Osteocyte (in vitro differentiated cells): ENCODE results near the gene GLRA1. TPM values are rescaled to one million over a fixed set of nuclear protein-coding genes. Genes with fewer than 3 reads are reported as not detected.
"Not testable (repeated sequence)": the region's sequence is repeated elsewhere in the genome, so short reads cannot be mapped to it uniquely, and the experiment has no call there.

Experiments used
- DNase-seq: peaks from one replicate; pipeline ENCODE4 v3.0.0; 2021; ENCODE audit warnings: mixed read lengths; ENCODE audit not compliant: unreplicated experiment; ENCODE audit errors: extremely low spot score
- H3K27ac Mint-ChIP-seq: one replicate; pipeline ENCODE4 v1.8.0; 2021; ENCODE audit warnings: mild to moderate bottlenecking, mixed read lengths; ENCODE audit not compliant: unreplicated experiment
- H3K27me3 Mint-ChIP-seq: one replicate; pipeline ENCODE4 v1.8.0; 2021; ENCODE audit warnings: mixed read lengths; ENCODE audit not compliant: unreplicated experiment
- H3K36me3 Mint-ChIP-seq: one replicate; pipeline ENCODE4 v1.8.0; 2021; ENCODE audit warnings: mixed read lengths; ENCODE audit not compliant: unreplicated experiment
- H3K4me1 Mint-ChIP-seq: one replicate; pipeline ENCODE4 v1.8.0; 2021; ENCODE audit warnings: mixed read lengths; ENCODE audit not compliant: unreplicated experiment
- H3K4me3 Mint-ChIP-seq: one replicate; pipeline ENCODE4 v1.8.0; 2021; ENCODE audit warnings: mild to moderate bottlenecking, moderate library complexity, mixed read lengths; ENCODE audit not compliant: unreplicated experiment
- H3K9me3 Mint-ChIP-seq: one replicate; pipeline ENCODE4 v1.8.0; 2021; ENCODE audit warnings: mixed read lengths; ENCODE audit not compliant: unreplicated experiment
- total RNA-seq: library from RNA; stranded (reverse); gene quantifications from 2 replicates; pipeline ENCODE4 v1.2.1, GENCODE V29; 2021
- TF ChIP-seq, protein P1 (sequence below): fragments of 200-600 bp; sonication (generic); IDR thresholded peaks from 2 replicates; pipeline ENCODE4 v1.5.0; 2021; ENCODE audit warnings: antibody characterized with exemption, mild to moderate bottlenecking, moderate library complexity

Gene GLRA1
- total RNA-seq, 1 donor from 2014 or later = not detected

DNA sequence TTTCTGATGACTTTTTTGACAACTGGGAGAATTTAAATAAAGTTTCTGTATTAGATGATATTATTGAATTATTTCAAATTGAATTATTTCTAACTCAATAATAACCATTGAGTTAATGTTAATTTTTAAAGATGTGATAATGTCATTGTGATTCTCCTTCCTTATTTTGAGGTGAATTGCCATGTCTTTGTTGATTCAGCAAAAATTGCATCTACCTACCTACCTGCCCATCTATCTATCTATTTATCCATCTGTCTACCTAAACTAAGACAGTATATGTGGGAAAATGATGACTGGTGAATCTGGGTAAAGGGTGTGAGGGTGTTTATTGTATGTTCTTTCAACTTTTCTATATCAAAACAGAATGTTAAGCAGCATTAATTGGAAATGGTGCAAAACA, 77.9 kb downstream of the GLRA1 start:
- H3K27ac Mint-ChIP-seq = no peak overlapping the region
- TF ChIP-seq, protein P1, sequence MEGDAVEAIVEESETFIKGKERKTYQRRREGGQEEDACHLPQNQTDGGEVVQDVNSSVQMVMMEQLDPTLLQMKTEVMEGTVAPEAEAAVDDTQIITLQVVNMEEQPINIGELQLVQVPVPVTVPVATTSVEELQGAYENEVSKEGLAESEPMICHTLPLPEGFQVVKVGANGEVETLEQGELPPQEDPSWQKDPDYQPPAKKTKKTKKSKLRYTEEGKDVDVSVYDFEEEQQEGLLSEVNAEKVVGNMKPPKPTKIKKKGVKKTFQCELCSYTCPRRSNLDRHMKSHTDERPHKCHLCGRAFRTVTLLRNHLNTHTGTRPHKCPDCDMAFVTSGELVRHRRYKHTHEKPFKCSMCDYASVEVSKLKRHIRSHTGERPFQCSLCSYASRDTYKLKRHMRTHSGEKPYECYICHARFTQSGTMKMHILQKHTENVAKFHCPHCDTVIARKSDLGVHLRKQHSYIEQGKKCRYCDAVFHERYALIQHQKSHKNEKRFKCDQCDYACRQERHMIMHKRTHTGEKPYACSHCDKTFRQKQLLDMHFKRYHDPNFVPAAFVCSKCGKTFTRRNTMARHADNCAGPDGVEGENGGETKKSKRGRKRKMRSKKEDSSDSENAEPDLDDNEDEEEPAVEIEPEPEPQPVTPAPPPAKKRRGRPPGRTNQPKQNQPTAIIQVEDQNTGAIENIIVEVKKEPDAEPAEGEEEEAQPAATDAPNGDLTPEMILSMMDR = no peak
- H3K4me3 Mint-ChIP-seq = no peak overlapping the region
- no peak for DNase-seq
- no peaks in the 10 kb centered on the region for H3K4me1 Mint-ChIP-seq
- H3K27me3 Mint-ChIP-seq = no peaks in the 10 kb centered on the region
- H3K9me3 Mint-ChIP-seq = no peaks in the 10 kb centered on the region
- H3K36me3 Mint-ChIP-seq = no peaks in the 10 kb centered on the region

DNA sequence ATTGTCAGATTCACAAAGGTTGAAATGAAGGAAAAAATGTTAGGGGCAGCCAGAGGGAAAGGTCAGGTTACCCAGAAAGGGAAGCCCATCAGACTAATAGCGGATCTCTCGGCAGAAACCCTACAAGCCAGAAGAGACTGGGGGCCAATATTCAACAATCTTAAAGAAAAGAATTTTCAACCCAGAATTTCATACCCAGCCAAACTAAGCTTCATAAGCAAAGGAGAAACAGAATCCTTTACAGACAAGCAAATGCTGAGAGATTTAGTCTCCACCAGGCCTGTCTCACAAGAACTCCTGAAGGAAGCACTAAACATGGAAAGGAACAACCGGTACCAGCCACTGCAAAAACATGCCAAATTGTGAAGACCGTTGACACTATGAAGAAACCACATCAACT, 91.8 kb downstream of the GLRA1 start:
- not testable (repeated sequence) for H3K36me3 Mint-ChIP-seq, DNase-seq, H3K27ac Mint-ChIP-seq, H3K27me3 Mint-ChIP-seq, H3K4me3 Mint-ChIP-seq, H3K4me1 Mint-ChIP-seq
- peaks cover 26% of the 10 kb centered on the region for H3K9me3 Mint-ChIP-seq

DNA sequence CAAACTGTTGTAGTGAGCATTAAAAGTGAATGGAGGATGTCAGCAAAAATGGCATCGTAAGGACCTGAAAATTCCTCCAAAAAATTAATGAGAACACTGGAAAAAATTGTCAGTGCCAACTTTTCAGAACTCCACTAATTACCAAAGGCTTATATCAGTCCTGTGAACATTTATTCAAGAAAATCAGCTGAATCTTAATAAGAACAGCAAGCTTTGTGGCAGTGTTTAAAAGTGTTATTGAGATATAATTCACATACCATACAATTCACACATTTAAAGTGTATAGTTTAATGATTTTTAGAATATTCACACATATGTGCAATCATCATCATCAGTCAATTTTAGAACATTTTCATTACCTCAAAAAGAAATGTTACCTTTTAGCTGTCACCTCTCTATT, 95.3 kb downstream of the GLRA1 start:
- H3K9me3 Mint-ChIP-seq = peaks cover 20% of the 10 kb centered on the region
- H3K27ac Mint-ChIP-seq = no peak overlapping the region
- H3K4me1 Mint-ChIP-seq = no peaks in the 10 kb centered on the region
- TF ChIP-seq, protein P1 = no peak
- peaks cover 8% of the 10 kb centered on the region for H3K36me3 Mint-ChIP-seq
- no peak for DNase-seq
- H3K27me3 Mint-ChIP-seq = no peaks in the 10 kb centered on the region
- H3K4me3 Mint-ChIP-seq = no peak overlapping the region

DNA sequence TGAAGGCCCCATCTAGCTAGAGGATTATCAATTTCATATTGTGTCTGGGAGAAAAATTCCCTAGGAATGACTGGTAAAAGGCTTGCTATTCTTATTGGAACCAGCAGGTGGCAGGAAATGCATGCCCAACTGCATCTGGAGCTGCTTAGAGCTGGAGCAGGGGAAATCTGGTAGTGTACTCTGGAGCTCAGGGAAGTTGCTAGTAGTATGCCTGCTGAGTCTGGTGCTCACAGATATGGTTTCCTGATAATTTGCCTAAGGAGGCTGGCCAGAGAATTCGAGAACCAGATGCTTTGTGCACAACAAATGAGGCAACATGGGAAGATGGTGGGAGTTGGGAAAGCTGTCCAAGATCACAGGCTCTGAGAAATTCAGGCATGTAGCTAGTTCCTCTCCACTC, 99.2 kb downstream of the GLRA1 start:
- no peaks in the 10 kb centered on the region for H3K4me1 Mint-ChIP-seq
- H3K4me3 Mint-ChIP-seq = no peak overlapping the region
- H3K27ac Mint-ChIP-seq = no peak overlapping the region
- no peaks in the 10 kb centered on the region for H3K27me3 Mint-ChIP-seq
- no peaks in the 10 kb centered on the region for H3K36me3 Mint-ChIP-seq
- TF ChIP-seq, protein P1 = peak; percentile 88
- H3K9me3 Mint-ChIP-seq = no peaks in the 10 kb centered on the region
- no peak for DNase-seq

DNA sequence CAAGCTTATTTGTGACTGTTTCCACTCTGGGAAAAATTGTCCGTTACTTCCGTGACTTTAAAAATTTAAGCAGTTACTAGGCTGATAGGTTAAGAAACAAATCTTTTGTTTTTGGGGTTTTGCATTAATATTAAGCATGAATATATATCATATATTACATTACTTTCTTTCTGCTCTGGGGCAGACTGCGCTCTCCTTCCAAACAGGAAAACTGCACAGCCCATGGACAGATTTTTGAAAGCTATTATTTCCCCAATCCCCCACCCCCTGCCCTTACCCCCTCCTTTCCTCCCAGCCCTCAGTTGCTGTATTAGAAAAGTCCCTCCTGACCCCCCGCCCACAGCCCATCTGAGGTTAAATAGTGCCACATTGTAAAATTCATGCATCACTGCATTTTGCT, 102.5 kb downstream of the GLRA1 start:
- DNase-seq = no peak
- H3K27me3 Mint-ChIP-seq = no peaks in the 10 kb centered on the region
- no peak overlapping the region for H3K27ac Mint-ChIP-seq
- peaks cover 4% of the 10 kb centered on the region for H3K36me3 Mint-ChIP-seq
- no peak overlapping the region for H3K4me3 Mint-ChIP-seq
- TF ChIP-seq, protein P1 = no peak
- no peaks in the 10 kb centered on the region for H3K9me3 Mint-ChIP-seq
- H3K4me1 Mint-ChIP-seq = no peaks in the 10 kb centered on the region

DNA sequence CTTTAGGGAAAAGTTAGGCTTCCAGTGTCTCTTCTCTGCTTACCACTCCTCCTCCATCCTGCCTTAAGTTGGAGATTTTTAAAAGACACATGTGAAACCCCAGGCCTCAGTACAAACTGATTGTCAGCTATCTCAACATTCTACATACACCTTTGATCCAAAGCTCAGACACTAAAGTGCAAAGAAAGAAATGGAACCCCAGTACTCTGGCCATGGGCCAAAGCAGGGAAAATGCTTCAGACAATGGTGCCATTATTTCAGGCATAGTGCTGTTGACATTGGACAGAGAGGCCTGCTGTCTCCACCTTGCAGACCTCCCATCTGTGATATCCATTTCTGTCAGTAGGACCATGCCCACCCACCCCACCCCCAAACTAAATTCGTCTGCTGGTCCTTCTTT, 103.7 kb downstream of the GLRA1 start:
- TF ChIP-seq, protein P1 = no peak
- Mint-ChIP-seq H3K36me3 (peaks cover 4% of the 10 kb centered on the region), H3K9me3 (no peaks in the 10 kb centered on the region), H3K27ac (no peak overlapping the region), H3K4me3 (no peak overlapping the region), H3K4me1 (no peaks in the 10 kb centered on the region), H3K27me3 (no peaks in the 10 kb centered on the region)
- no peak for DNase-seq
